GM20000 (cell line): ENCODE measurements around the gene IRX4.

ENCODE experiments used
- DNase-seq: peaks from one replicate; pipeline ENCODE4 v3.0.0; 2012; ENCODE audit warnings: low spot score
- CTCF ChIP-seq: IDR thresholded peaks from 2 replicates; pipeline ENCODE4 v1.5.1; 2012; ENCODE audit warnings: mild to moderate bottlenecking, control low read depth; ENCODE audit errors: extremely low read depth, missing control alignments

The IRX4 gene

GRCh38 chr5:1890296-1890695 is 7.6 kb upstream of the IRX4 start:
- TF ChIP-seq CTCF = no peak
- DNase-seq = no peak

- TF ChIP-seq CTCF = no peak
- no peak for DNase-seq
Measured at GRCh38 chr5:1889321-1890065, 6.8 kb upstream of the IRX4 start.

GRCh38 chr5:1888541-1889251 is 6.0 kb upstream of the IRX4 start:
- no peak for DNase-seq
- no peak for TF ChIP-seq CTCF

- no peak for TF ChIP-seq CTCF
- no peak for DNase-seq
Measured at GRCh38 chr5:1887588-1888360, 5.0 kb upstream of the IRX4 start.

- DNase-seq = no peak
- TF ChIP-seq CTCF = no peak
Measured at GRCh38 chr5:1886846-1887587, 4.3 kb upstream of the IRX4 start.

GRCh38 chr5:1885868-1886845 is 3.4 kb upstream of the IRX4 start:
- no peak for TF ChIP-seq CTCF
- no peak for DNase-seq
